ENCODE data around the gene UPK1B. TPM values are rescaled to one million over a fixed set of nuclear protein-coding genes. Genes with fewer than 3 reads are reported as not detected.

UPK1B gene
- total and polyA plus RNA-seq, 9 of the 15 experiments (the other 6 are each of a cell fraction or from before 2014, with no cell fraction given): 0.22 to 1.2 (median 0.51) TPM

- 12% methylated on average over 5 of the region's 5 CpGs for WGBS (ENCODE audit: insufficient coverage, low coverage, missing lambda C conversion rate)
- in situ Hi-C loops (cut with MboI): loop anchor here (25.0 kb wide), 1 partner anchor 352 kb away; no protein-coding TSS in a partner anchor
- H2AFZ ChIP-seq (ENCODE audit: low read depth, low read length): no peak overlapping the region
Measured at GRCh38 chr3:119239206-119239820, 65.9 kb downstream of the UPK1B start.

More at GRCh38 chr3:119239206-119239820, 65.9 kb downstream of the UPK1B start:
- Histone ChIP-seq H3K9ac (ENCODE audit: insufficient read depth in 1 of 2, low read depth in 2 of 2, low read length in 2 of 2) (peak overlapping the region in 1 of 2 experiments; percentile 64; a peak in 2 of 4 replicates), H4K20me1 (replicated peaks; ENCODE audit: control insufficient read depth, insufficient read depth, low read length) (no peaks in the 10 kb centered on the region), H3K79me2 (ENCODE audit: control insufficient read depth, insufficient read depth, low read length) (peaks cover 29% of the 10 kb centered on the region), H3K4me2 (ENCODE audit: insufficient read depth, low read length) (peak overlapping the region; percentile 79), H3K36me3 (ENCODE audit: control insufficient read depth, insufficient read depth, low read length) (peaks cover 20% of the 10 kb centered on the region; the same call in 2 of the 3 replicates), H3K9me3 (replicated peaks; ENCODE audit: control insufficient read depth, insufficient read depth, low read depth, low read length) (no peaks in the 10 kb centered on the region), H3K27ac (ENCODE audit: extremely low read depth, low read depth, low read length) (no peak overlapping the region), H3K4me1 (replicated peaks in 1 of 2; ENCODE audit: control insufficient read depth in 2 of 2, insufficient read depth in 2 of 2, low read length in 2 of 2) (peaks cover 8 to 13% of the 10 kb centered on the region in 2 experiments; a peak in 4 of 5 replicates), H3K4me3 (peak overlapping the region; percentile 67), H3K9me1 (ENCODE audit: control insufficient read depth, insufficient read depth, low read length) (no peaks in the 10 kb centered on the region), H3K27me3 (ENCODE audit: control insufficient read depth in 2 of 2, insufficient read depth in 2 of 2, low read length in 2 of 2) (no peaks in the 10 kb centered on the region)
- intact Hi-C loops (cut with micrococcal nuclease): no loop called here
- TSS peak; percentile 44 for BruUV-seq (replicated peaks)
- DNase-seq (ENCODE audit: extremely low read depth in 1 of 4, low spot score in 3 of 4) (no peak), ATAC-seq (no peak), FAIRE-seq (no peak)
- TF ChIP-seq USF1 (CRISPR knock-in tag; IDR thresholded peaks at IDR 0.05) (no peak), JUND (IDR thresholded peaks at IDR 0.05; ENCODE audit: borderline replicate concordance, low read depth, low read length) (no peak), JUND (tag; IDR thresholded peaks at IDR 0.05; ENCODE audit: borderline replicate concordance, low read depth, low read length) (no peak), SPI1 (IDR thresholded peaks at IDR 0.05; ENCODE audit: borderline replicate concordance, low read depth, low read length) (0 out of 2 replicates have a peak, but pooled peaks have one; percentile 10)
- ChIA-PET POLR2A (interaction anchor here (0.7 kb wide), 1 partner anchor 166 kb away, joined by 4 read pairs; no protein-coding TSS in a partner anchor), CTCF (ENCODE audit: low intra/inter-chr PET ratio) (no interaction called here)
